Measurements from ENCODE around the gene SMKR1.
"Not testable (repeated sequence)": the region's sequence is repeated elsewhere in the genome, so short reads cannot be mapped to it uniquely, and the experiment has no call there.

SMKR1 gene

DNA sequence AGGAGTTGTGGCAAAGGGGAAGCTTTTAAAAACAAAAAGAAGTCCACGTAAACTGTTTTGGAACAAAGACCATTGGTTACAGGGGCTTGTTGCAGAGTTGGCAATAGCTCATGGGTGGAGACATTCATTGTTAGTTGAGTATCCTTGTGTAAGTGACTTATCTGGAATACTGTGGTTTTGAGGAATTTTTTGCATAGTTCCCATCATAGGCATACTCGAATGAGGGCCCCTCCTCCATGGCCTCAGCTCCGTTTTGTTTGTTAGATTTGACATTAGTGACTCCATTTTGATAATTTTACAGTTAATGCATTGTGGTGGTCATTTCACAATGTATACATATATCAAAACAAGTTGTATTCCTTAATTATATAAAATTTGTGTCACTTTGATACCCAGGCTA, 12.8 kb upstream of the SMKR1 start:
- no peak for DNase-seq

DNA sequence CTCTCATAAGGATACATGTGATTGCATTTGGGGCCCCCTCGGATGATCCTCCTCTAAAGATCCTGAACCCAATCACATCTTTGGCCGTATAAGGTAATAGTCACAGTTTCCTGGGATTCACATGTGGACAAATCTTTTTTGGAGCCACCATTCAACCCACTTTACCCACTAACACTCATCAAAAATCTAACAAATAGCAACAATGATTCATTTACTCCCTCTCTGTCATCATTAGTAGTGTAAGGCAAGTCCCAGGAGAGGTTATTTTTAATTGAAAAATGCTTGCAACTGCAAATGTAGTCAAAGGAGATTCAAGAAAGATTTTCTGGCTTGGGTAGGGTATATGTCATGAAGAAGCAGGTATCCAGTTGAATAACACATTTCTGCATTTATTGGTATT, 9.9 kb upstream of the SMKR1 start:
- DNase-seq = no peak

DNA sequence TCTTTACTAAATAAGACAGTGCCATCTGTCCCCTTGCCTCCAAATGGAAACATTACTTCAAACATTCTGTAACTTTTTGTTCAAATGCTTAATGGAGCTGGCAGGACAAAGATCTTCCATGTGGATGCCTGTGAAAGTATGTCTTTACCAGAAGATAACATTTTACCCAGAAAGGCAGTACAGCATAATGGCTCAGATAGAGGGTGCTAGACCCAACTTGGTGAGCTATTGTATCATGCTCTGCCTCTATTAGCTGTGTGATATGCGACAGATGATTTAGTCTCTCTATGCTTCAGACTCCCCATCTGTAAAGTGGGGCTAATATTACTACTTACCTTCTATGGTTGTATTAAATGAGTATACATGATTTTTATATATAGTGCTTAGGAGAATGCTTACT, 8.8 kb upstream of the SMKR1 start:
- DNase-seq = no peak

DNA sequence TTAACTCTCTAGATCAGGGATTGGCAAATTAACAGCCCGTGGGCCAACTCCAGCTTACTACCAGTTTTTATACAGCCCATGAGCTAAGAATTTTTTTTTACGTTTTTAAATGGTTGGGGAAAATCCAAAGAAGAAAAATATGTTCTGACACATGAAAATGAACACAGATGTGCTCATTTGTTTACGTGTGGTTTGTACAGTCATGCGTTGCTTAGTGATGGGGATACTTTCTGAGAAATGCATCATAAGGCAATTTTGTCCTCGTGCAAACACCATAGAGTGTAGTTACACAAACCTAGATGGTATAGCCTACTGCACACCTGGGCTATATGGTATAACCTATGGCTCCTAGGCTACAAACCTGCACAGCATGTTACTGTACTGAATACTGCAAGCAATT, 8.3 kb upstream of the SMKR1 start:
- DNase-seq = peak; percentile 13

DNA sequence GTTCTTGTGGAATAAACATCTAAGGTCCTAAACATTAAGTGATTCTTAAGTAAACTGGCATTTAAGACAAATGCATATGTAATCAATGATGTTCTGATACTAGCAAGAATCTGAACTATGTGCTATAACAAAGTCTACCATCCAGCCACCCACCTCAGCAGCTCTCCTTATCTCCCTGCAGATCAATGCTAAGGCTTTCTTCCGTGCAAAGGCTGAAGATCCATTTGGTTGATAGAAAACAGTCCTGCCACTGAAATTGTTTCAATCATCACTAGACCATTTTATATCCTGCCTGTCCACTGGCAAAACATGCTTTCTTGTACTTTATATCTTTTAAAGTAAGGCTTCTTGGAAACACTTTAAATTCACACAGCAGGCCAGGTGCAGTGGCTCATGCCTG, 6.3 kb upstream of the SMKR1 start:
- no peak for DNase-seq

DNA sequence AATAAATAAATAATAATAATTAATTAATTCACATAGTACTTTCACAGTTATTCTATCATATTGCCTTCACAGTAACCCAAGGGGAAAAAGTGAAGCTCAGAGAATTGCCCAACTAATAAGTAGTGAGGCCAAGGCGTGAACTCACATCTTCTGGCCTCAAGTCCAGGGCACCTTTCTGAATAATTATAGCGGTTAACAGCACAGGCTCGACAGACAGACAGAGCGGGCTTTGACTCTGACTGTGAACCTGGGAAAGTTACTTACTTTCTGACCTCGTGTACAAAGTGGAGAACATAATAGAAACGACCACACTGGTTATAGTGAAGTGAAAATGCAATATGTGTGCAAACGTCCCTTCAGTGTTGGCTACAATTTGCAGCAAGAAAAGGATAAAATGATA, 5.7 kb upstream of the SMKR1 start:
- DNase-seq = no peak

DNA sequence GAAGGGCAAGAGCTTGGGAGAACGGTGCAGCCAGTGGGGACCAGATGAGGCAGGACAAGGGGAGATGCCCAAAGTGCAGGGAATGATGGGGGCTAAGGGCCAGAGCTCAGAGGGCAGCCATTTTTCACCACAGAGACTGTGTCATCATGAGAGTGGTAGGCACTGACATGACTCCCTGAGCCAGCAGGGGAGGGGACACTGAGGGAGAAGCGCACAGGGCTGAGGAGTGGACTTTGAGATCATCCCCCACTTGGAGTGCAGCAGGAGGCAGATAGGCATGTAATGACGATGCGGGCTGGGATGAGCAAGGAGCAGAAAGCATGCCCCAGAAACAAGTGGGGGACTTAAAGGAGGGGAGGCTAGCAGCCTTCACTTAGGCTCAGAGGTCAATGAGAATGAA, 5.2 kb upstream of the SMKR1 start:
- no peak for DNase-seq

DNA sequence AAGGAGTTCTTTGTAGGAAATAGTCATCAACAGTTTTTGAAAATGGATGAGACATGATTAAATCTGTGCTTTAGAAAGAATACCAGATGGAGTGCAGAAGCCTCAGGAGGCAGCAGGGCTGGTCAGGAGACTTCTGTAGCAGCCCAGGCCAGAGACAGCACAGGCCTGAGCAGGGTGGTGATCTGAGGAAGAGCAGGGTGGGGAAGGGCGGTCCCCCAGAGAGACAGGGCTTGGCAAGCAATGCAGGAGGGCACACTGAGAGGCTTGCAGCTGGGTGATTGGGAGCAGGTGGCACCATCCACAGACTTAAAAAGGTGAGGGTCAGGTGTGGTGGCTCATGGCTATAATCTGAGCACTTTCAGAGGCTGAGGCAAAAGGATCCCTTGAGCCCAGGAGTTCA, 4.3 kb upstream of the SMKR1 start:
- DNase-seq = no peak

DNA sequence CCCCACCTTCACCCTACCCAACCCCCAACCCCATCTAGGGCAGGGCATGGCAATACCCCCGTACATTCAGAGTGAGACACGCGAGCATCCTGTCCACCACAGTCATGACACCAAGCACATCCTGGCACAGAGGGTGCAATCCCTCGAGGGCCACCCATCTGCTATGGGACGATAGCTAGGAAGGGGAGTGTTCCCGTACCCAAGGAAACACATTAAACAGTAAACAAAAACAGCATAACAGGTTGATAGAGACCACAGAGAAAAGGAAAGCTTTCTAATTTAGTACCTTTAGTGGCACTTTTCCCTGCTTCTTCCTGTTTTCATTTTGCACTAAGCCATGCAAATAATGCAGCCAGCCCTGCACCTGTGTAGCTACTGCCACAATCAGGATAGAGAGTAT, 2.3 kb upstream of the SMKR1 start:
- DNase-seq = no peak

DNA sequence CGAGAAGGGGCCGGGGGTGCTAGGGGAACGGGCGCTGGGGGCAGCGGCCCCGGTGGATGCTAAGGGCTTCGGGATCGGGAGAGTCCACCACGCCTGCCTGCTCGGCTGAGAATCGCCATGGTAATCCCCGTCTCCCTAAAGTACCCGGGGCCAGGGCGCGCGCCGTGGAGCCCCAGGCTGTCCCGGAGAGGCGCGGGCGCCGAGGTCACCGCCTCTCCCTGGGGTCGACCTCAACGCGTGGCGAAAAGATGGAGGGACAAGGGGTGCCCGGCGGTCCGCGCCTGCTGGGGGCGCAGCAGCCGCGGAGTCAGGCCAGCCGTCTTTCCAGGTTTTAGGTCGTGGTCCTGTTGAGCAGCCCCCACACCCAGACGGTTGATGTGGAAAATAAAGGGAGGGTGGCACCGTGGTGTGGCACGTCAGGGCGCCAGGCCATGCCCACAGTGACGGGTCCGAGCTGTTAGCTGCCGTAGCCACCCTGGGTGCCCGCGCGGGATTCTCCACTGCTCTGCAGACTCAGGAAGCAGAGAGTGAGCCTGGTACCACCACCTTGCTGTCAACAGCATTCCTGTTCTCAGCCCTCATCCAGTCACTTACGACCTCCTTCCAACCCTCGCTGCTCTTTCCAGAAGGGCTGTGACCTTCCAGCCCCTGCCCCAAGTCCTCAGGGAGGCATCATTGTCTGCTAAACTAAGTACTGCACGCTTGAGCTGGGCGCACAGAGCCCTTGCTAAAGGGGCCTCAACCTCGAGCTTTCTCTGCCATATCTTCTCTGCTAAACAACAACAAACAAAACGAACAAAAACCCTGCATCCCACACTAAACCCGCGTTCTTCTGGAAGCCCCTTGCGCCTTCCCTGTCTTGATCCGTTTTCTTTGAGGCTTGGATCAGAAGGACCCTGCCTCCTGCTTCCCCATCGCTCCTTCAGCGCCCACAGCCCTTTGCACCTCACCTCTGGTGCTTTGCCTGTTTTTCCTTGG, 666 bp downstream of the SMKR1 start:
- DNase-seq = no peak

DNA sequence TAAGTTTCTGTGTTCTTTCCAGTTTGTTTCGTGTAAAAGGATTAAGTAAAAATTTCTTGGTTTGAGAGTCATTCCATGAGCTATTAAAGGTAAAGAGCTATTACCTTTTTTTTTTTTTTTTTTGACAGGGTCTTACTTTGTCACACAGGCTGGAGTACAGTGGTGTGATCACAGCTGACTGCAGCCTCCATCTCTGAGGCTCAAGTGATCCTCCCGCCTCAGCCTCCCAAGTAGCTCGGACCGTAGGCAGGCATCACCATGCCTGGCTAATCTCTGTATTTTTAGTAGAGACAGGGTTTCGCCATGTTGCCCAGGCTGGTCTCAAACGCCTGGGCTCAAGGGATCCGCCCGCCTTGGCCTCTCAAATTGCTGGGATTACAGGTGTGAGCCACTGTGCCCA, 1.4 kb downstream of the SMKR1 start:
- no peak for DNase-seq

DNA sequence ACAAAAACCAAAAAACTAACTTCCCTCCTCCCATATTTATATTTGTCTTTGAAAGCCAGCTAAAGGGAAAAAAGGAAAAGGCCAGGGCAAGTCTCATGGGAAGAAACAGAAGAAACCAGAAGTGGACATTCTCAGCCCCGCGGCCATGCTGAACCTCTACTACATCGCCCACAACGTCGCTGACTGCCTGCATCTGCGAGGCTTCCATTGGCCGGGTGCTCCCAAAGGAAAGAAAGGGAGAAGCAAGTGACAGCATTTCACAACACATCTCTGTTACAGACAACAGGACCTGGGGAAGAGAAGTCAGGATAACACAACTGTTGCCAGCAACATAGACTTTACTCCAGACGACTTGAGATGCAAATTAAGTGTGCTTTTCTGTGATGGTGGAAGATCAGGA, 9.9 kb downstream of the SMKR1 start:
- DNase-seq = no peak

DNA sequence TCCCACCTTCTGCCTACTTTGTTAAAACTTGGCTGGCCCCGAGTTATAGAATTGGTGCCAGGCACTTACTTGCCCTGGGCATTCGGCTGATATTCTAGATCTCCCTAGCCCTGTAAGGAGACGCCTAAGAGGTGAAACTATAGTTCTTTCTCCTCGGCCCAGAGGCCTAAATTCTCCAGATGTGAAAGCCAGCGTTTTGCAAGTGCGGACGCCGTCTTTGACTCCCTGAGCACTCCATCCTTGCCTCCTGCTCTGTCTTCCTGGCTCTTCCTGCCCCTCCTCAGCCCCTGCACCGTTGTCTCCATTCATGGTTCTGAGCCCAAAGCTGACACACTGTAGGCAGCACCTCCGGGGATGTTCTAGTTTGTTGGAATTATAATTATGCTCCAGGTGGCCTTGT, 11.2 kb downstream of the SMKR1 start:
- no peak for DNase-seq

DNA sequence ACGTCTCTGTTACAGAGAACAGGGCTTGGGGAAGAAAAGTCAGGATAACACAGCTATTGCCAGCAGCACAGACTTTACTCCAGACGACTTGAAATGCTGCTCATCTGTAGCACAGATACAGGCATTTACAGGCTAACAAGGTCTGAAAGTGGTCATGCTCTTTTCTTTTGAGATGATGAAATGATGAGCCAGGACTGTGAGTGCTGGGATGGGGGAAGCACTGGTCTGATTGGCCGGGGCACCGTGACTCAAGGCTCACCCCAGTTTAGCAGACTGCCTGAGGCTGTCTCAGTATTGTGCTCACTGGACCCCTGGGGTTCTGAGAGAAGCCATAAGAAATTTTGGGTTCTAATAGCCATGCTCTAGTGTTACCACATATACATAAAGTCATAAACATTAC, 12.4 kb downstream of the SMKR1 start:
- no peak for DNase-seq

DNA sequence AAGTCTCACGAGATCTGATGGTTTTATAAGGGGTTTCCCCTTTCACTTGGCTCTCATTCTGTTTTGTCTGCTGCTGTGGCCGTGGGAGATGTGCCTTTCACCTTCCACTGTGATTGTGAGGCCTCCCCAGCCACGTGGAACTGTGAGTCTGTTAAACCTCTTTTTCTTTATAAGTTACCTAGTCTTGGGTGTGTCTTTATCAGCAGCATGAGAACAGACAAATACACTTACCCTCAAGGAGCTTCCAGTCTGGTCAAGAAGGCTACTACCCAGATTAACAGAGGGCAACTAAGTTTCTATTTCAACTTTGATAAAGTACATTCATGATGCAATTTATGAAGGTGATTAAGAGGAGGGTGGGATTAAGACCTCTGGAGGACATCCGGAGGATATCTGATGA, 13.1 kb downstream of the SMKR1 start:
- no peak for DNase-seq

DNA sequence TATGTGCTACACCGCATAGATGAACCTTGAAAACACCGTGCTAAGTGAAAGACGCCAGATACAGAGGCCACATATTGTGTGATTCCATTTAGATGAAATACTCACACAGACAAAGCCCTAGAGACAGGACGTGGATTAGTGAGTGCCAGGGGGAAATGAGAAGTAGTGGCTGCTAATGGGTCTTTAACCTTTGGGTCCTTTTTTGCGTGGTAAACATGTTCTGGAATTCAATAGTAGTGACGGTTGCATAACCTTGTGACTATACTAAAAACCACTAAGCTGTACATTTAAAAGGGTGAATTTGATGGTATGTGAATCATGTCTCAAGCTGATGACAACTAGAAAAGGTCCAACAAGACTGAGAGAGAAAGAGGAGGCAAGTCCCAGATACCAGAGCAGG, 15.6 kb downstream of the SMKR1 start:
- no peak for DNase-seq

DNA sequence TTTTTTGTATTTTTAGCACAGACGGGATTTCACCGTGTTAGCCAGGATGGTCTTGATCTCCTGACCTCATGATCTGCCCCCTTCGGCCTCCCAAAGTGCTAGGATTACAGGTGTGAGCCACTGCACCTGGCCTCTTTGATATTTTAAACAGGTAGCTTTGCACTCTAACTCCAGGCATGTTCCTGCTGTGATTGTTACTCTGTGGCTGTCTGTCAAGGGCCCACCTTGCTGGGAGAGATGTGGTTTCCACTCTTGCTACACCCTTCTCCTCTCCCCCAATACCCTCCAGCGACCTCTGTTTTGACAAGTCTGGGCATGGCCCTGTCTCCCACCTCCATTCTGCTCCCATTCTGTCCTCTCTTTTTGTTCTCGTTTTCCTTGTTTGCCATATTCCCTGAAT, 17.1 kb downstream of the SMKR1 start:
- DNase-seq = no peak

DNA sequence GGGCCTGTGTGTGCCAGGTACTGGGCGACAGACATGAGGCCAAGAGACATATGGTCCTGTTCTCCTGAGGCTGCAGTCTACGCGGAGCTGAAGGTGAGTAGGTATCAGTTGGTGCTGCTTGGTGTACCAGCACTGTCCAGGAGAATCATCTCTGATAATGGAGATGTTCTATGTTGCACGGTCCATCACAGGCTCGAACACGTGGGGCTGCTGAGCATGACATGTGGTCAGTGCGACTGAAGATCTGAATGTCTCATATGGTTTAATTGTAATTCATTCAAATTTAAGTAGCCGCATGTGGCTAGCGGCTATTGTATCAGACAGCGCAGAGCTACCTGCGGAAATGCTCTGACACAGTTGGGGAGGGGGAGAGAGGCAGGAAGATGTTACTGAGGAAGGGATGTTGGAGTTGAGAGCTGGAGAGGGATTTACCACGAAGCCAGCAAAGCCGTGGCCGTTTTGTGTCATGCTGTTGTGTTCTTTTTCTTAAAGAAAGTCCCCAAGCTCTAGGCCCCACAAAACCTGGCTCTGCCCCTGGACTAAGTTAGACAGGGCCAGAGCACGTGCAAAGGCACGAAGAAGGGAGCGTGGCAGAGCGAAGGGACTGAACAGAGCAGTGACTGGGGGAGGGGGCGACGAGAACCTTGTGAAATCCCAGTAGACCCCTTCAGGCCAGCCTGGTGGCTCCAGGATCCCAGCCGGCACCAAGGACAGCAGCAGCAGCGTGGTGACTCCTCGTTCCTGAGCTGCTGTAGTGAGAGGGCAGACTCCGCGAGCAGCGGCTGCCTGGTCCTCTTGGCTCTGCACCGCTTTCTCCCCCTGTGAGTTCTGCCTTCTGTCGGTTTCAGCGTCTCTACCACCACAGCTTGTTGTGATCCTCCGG, 20.0 kb downstream of the SMKR1 start:
- DNase-seq = no peak

DNA sequence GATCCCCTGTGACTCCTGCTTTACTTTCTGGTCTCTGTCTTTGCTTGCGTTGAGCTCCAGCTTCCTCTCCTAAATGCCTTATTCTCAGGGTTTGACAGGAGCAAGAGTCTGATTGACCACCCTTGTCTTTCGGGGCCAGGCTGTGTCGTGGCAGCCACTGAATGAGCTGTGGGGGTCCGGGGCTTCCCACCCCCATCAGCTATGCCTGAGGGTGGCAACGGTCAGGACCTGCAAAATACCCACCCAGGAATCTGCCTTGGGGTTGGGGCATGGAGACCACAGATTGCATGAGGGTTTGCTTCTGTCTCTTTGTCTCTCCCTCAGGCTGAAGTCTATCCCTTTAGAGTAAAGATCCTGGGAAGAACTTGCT, 20.6 kb downstream of the SMKR1 start:
- no peak for DNase-seq

DNA sequence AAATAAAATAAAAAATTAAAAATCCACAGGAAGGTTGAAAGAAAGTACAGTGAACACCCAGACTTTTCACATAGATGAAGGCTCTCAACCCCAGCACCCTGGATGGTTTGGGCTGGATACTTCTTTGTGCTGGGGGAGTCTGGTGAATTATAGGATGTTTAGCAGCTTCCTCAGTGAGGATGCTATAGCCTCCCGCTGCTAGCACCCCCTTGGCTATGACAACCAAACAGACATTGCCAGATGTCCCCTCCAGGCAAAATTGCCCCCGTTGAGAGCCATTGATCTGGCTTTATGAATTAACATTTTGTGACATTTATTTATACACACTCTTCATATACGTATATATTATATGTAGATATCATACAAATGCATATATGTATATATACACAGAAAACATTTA, 21.6 kb downstream of the SMKR1 start:
- no peak for DNase-seq

DNA sequence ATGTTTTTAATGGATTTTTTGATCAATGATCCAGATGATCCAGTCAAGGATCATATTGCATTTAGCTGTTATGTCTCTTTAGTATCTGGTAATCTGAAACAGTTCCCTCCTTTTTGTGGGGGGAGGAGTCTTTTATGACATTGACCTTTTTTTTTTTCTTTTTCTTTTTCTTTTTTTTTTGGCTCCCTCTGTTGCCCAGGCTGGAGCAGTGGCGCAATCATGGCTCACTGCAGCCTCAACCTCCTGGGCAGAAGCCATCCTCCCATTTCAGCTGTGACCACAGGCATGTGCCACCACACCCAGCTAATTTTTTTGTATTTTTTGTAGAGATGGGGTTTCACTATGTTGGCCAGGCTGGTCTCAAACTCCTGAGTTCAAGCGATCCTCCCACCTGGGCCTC, 22.1 kb downstream of the SMKR1 start:
- not testable (repeated sequence) for DNase-seq

DNA sequence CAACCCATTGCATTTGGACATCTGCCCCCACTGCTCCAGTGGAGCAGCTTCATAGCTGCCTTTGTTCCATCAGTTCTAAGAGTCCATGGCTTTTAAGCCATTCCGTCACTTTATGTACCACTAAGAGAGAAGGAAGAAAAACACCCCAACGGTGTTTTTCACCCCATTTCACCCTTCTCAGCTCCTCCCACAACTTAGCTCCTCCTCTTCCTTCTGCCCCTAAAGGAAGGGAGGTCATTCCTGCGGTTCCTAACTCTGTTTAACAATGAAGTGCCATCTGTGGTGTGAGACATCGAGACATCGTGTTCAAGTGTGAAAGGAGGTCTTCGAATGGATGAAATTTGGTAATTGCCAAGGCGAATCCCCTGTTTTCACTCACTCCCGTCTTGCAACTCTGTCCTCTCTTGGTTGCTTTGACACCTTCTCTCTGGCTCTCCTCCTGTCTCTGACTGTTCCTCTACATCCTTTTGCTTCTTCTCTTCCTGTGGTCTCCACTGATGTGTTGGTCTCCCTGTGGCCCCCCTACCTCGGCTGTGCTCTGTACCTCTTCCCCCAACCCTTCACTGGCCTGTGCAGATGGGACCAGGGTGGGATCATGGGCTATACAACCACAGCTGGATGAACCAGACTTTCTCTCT, 23.0 kb downstream of the SMKR1 start:
- no peak for DNase-seq

DNA sequence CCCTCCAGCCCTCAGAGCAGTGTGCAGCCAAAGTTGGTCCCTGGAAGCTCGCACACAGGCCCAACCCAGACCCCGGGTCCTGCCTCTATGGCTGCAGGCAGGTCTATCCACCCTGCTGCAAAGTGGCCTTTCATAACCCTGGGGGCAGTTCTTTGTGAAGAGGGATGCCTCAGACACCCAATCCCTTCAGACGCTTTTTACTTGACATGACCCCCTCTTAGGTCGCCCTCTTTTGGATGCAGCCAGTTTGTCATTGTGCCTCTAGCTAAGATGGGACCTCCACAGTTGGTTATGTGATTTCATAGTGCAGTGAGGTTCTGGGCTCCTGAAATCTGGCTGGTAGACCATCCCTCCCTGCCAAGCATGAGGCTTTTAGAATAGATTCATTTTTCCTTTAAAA, 27.3 kb downstream of the SMKR1 start:
- DNase-seq = no peak
